Limb (tissue), 2 donors: Measurements from ENCODE around the gene TMEM271.

Experiments
- DNase-seq, 2 donors: peaks; one replicate each; pipeline ENCODE4 v3.0.0-alpha.2; 2016; ENCODE audit errors: extremely low spot score in 2 of 2

TMEM271 gene

DNA sequence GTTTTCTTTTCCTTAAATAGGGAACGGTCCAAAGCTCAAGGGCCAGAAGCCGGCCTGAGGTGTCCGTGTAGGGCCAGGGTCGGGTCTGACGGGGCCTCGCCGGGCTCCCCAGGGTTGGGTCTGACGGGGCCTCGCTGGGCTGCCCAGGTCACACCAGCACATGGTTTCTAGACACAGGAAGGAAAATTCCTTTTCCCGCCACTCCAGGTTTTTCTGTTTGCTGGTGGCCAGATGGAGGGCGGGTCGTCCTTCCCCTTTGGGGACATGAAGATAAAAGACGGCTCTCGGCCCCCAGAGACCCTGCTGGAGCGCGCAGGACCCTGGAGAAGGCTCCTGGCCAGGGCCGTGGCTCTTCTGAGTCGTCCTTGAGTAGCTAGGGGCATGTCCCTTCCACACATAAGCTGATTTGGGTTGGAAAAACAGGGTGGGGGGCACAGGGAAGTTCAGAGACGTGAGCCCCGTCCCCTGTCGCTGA is 42.0 kb downstream of the TMEM271 start:
- no peak for DNase-seq

DNA sequence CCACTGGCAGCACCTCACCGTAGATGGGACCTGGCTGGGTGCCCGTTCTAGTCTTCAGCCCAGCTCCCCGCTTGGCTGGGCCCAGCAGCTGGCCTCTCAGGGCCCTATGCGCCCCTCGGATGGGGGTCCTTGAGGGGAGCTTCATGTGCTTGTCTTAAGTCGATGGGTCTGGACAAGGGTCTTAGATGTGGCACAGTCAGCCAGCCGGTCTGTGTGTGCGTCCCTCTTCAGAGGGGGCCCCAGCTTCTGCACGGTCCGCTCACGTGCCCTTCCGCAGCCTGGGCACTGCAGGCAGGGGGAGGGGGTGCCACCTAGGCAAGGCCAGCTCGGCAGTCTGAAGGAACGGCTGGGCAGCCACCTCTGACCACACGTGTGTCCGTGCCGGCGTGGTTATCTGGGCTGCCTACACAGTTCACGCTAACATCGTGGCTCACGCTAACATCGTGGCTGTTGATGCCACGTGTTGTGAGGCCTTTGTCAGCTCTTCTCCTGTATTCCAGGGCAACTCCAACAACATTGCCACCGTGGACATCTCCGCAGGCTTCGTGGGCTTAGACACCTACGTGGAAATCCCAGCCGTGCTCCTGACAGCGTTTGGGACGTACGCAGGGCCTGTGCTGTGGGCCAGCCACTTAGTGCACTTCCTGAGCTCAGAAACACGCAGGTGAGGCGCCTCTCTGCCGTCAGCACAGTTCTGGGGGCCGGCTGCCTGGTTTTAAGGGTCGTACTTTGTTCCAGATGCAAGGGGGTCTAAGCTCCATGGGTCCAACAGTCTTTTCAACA is 42.6 kb downstream of the TMEM271 start:
- no peak for DNase-seq

DNA sequence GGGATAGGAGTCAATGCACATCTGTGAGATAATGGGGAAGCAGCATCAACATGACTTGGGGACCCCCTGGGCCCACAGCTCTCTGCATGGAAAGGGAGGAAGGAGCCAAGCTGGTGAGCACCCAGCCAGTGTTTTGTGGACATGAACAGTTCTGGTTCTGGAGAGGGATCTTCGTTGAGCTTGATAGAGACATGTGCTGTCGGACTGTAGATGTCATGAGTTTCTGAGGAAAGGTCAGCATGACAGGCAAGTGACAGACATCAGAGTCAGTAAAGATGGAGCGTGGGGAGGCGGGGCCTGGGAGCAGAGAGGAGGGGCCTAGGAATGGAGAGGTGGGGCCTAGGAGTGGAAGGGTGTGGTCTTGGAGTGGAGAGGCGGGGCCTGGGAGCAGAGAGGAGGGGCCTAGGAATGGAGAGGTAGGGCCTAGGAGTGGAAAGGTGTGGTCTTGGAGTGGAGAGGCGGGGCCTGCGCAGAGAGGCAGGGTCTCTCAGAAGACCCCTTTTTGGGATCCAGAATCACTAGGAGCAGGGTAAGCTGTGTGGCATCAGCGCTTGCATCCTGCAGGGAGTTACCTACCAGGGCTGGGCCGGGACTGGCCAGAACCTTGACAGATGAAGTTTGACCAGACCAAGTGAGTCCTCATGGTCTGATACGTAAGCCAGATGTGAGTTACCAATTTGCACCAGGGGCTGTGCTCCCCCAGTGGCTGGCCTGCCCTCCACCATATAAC is 43.3 kb downstream of the TMEM271 start:
- no peak for DNase-seq

DNA sequence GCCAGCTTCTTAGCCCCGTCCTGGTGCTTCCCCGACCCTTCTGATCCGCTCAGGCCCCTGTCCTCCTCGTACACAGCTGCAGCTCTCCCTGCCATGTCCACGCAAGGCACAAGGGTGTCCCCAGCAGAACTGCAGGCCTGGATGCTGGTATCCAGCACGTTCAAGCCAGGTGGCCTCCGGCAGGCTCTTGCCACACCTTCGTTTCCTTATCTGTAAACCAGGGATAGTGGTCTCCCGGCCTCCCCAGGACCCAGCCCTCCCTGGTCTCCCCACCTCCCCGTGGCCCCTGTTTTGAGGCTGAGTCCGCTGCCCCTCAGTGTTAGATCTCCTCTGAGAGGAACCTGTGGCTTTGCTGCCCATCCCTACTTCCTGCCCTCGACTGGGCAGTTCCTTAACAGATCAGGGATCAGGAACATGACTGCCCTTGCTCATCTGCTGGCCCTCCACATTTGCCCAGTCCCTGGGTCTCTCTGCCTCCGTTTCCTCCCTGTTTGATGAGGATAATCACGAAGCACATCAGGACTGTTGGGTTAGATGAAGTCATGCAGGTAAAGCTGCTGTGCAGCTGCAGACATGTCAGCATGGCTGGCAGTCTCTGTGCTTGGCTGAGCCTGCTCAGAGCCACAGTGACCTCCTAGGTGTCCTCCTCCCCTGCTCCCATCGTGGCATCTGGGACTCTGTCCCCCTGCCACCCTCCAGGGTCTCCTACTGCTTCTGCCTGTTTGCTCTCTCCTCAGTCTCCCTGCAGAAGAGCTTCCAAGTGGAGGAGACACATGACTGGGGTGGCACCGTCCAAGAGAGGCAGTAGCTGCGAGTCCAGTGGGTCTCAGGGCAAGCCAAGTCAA is 44.2 kb downstream of the TMEM271 start:
- no peak for DNase-seq

DNA sequence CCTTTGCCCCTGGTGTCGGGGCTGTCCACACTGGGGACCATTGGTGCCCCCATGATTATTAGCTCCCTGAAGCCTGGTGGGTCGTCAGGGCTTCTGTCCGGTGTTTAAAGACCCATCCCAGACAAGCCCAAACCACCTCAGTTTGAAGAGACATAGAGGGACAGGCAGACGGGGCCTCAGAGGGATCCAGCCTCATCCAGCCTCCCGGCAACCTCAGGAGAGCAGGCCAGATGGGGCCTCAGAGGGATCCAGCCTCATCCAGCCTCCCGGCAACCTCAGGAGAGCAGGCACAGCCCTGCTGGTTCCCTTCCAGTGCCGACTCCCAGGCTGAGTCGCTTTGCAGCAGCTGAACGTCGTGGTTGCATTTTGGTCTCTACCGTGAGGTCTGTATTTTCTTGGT is 45.0 kb downstream of the TMEM271 start:
- no peak for DNase-seq

DNA sequence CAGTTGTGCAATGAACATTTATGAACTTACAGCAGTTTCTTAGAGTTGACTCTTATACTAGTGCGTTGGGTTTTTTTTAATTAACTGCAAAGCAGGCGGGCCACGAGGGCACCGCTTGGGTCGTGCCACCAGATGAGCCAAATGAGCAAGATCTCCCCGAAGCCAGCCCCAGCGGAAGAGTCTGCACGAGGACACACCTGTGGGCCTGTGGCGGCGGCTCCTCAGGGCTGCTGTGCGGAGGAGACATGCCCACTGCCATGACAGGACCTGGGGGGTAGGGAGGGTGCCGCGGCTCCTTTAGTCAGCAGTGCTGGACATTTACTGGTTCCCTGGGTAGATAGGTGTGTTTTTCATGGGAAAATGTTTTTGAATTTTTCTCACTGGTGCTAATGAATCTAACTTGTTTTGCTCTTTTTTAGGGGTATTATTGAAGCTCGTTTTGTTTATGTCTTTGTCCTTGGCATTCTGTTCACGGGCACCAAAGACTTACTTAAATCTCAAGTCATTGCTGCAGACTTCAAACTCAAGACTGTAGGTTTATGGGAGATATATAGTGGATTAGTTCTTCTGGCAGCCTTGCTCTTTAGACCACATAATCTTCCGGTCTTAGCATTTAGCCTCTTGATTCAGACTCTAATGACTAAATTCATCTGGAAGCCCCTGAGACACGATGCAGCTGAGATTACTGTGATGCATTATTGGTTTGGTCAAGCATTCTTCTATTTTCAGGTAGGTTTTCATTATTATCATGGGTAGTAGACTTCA is 45.9 kb downstream of the TMEM271 start:
- no peak for DNase-seq

DNA sequence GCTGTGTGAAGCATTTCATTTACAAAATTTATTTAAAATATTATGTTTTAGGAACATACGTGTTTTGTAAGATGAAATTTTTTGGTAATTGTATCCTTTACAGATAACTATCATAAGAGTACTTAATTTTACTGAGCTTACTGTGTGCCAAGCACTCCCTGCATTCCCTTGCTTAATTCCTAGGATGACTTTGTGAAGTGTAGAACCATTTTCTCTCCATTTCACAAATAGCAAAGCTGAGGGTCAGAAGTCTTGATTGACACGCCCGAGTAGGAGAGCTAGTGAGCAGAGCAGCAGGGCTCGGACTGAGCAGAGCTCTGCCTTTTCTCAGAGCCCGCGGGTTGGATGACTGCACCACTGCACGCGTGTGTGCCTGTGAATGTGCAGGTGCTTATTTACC is 46.5 kb downstream of the TMEM271 start:
- DNase-seq, result no peak

DNA sequence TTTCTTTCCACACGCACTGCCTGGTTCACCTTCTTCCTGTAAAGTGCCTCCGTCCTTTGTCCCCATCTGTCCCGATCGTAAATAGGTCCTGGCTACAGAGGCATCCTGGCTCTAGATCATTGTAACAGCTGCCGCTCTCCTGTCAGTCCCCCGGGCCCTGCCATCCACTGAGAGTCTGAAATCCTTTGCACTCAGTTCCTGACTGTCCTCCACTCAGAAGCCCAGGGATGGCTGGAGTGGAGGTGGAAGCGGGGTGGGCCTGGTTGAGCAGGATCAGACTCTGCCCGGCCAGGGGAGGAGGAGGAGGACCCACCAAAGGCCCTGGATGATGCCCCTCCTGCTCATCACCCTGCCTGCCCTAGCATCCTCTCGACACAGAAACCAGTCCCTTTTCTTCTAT is 47.3 kb downstream of the TMEM271 start:
- DNase-seq, result no peak

DNA sequence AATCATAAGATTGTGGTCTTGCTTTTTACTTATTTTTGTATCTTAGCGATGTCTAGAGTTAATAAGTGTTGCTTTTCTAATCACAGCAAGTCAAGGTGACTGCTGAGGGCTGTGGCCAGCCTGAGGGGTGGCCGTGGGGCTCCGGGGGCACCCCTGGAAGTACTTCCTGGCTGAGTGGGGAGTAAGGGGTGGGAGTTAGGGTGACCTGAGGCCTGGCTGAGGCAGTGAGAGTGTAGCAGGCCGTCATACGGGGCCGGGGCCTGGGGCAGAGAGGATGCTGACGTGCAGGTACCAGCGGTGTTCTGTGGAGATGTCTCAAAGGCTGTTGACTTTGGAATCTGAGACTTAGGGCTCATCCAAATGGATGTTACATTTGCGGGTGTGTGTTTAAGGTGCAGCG is 47.8 kb downstream of the TMEM271 start:
- DNase-seq, result no peak

DNA sequence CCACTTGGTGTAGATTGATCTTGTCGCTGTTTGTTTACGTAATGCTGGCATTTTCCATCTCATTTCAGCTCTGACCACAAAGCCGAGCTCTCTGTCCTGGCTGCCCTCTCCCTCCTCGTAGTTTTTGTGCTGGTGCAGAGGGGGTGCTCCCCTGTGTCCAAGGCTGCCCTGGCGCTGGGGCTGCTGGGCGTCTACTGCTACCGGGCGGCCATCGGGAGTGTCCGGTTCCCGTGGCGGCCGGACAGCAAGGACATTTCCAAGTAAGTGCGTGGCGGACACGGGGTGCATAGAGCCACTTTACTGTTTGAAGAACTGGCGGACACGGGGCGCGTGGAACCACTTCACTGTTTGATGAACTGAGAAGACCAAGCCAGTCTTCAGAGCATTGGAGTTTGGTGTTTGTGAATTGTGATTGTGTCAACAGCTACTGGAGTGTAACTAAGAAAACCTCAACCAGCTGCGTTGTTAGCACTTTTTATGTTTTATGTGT is 49.1 kb downstream of the TMEM271 start:
- DNase-seq, result no peak

DNA sequence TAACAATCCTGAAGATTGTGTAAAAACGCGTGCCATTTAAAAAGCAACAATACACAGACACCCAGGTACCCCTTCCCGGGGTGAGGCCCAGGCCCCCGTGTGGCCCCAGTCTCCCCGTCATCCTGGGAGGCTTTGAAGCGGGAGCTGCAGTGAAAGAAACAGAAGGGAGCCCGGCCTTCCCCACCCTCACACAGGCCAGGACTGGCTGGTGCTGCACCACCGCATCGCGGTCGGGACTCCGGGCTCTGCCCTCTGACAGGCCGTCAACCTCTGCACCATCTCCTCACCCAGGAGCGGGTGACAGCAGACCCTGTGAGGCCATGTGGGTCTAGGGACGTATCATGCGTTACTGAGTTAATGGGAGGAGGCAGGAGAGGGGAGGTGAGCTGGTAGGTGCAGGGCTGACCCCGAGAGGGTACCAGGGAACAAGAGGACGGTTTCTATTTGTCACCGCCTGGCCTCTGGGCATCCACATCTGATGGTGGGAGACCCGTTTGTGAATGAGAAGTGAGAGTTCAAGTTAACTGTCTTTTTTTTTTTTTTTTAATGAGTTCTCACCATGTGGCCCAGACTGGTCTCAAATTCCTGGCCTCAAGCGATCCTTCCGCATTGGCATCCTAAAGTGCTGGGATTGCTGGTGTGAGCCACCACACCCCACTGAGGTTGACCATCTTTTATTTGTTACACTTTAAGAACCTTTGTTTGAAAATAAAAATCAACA is 49.7 kb downstream of the TMEM271 start:
- DNase-seq, result no peak

DNA sequence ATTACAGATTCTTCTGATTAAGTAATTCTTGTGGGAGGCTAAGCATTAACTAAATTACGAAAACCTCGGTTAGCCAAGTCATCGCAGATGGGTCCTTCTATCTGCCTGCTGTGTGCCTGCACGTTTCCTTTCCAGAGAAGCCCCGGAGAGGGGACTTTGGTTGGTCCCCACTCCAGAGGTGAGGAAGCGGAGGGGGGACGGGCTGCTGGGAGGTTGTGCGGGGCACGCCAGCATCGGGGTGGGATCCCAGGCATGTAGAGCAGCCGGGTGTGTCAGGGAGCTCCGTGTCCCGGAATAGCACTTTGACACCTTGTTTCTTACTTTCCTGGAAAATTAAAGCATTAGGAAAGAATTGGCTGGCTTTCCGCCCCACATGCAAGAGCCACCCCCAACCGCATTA is 50.4 kb downstream of the TMEM271 start:
- no peak for DNase-seq

DNA sequence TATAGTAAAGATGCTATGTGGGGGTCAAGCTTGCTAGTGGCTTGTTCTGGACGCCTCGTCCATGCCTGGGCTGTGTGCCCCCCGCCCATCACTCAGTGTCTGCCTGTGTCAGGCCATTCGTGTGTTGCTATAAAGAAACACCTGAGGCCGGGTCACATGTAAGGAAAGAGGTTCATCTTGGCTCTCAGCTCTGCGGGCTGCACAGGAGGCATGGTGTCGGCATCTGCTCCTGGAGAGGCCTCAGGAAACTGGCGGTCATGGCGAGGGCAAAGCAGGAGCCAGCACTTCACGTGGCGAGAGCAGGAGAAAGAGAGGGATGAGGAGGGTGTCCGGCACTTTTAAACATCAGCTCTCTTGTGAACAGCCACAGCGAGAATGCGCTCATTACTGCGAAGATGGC is 51.9 kb downstream of the TMEM271 start:
- no peak for DNase-seq
